ENCODE measurements around the gene KIAA1328.

Gene KIAA1328

DNA sequence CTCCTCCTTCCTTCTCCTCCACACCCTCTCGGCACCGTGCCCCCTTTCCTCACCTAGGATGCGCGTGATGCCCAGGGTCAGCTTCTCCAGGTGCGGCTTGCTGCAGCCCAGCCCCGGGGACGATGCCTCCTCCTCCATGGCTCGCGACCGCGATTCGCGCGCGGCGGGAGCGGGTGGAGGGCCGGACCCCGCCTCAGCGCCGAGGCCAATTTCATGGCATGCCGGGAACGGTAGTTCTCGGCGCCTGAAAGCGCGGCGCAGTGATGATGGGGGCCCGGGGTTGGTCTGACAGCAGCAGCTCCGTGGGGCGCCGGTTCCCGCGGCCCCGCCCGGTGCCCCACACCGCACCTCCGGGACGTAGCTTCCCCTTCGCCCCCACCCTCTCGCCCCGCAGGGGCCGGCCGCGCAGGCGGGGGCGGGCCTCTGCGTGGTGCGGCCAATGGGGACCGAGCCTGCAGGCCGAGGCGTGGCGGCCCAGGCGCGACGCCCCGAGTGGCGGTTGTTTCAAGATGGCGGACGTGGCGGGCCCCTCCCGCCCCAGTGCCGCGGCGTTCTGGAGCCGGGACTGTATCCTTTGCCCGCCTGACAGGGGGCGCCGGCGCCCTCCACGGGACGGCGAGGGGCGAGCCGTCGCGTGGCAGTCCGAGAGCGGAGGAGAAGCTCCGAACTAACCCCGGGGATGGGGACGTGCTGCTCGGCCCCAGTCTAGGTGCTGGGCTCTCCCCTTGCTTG lies at the start of gene KIAA1328, which contains the start of gene TPGS2:
KIAA1328 (plus strand) TSS at position 498 of the 732 bp plus-strand sequence; CDS start at position 510, 12 bp downstream.
TPGS2 (minus strand) TSS at position 373 of the 732 bp plus-strand sequence; CDS start at position 138, 235 bp downstream.
- H3K4me1 ChIP-seq (ENCODE audit: control insufficient read depth, insufficient read depth, low read length, unreplicated experiment), result peaks cover 29% of the 10 kb centered on the region
- H2AFZ ChIP-seq (ENCODE audit: low read length, unreplicated experiment), result peak within 1 kb of the TSS; percentile 97
- H3K27ac ChIP-seq (ENCODE audit: low read depth, low read length), result peak within 1 kb of the TSS; percentile 72
- H3K27me3 ChIP-seq (ENCODE audit: insufficient read depth, low read length), result no peaks in the 10 kb centered on the region
- peak within 1 kb of the TSS; percentile 98 for H3K4me3 ChIP-seq (ENCODE audit: low read depth, low read length)
- H3K79me2 ChIP-seq (ENCODE audit: control insufficient read depth, insufficient read depth, low read length, unreplicated experiment), result peaks cover 53% of the 10 kb centered on the region
- peaks cover 5% of the 10 kb centered on the region; the same call in 1 of the 2 replicates for H3K36me3 ChIP-seq (ENCODE audit: insufficient read depth, low read length)

- Histone ChIP-seq H3K36me3 (ENCODE audit: insufficient read depth, low read length) (no peaks in the 10 kb centered on the region), H3K27me3 (ENCODE audit: insufficient read depth, low read length) (no peaks in the 10 kb centered on the region), H2AFZ (ENCODE audit: low read length, unreplicated experiment) (no peak overlapping the region), H3K4me3 (ENCODE audit: low read depth, low read length) (no peak overlapping the region), H3K27ac (ENCODE audit: low read depth, low read length) (no peak overlapping the region), H3K4me1 (ENCODE audit: control insufficient read depth, insufficient read depth, low read length, unreplicated experiment) (no peaks in the 10 kb centered on the region), H3K79me2 (ENCODE audit: control insufficient read depth, insufficient read depth, low read length, unreplicated experiment) (no peaks in the 10 kb centered on the region)
These were observed 48.2 kb upstream of the KIAA1328 start for GRCh38 chr18:36780748-36781147.

GRCh38 chr18:36782710-36783109 lies 46.2 kb upstream of the KIAA1328 start:
- Histone ChIP-seq H2AFZ (ENCODE audit: low read length, unreplicated experiment) (no peak overlapping the region), H3K27me3 (ENCODE audit: insufficient read depth, low read length) (no peaks in the 10 kb centered on the region), H3K27ac (ENCODE audit: low read depth, low read length) (no peak overlapping the region), H3K4me1 (ENCODE audit: control insufficient read depth, insufficient read depth, low read length, unreplicated experiment) (peaks cover 11% of the 10 kb centered on the region), H3K4me3 (ENCODE audit: low read depth, low read length) (no peak overlapping the region), H3K79me2 (ENCODE audit: control insufficient read depth, insufficient read depth, low read length, unreplicated experiment) (no peaks in the 10 kb centered on the region), H3K36me3 (ENCODE audit: insufficient read depth, low read length) (no peaks in the 10 kb centered on the region)

- Histone ChIP-seq H3K27ac (ENCODE audit: low read depth, low read length) (no peak overlapping the region), H3K27me3 (ENCODE audit: insufficient read depth, low read length) (no peaks in the 10 kb centered on the region), H3K4me3 (ENCODE audit: low read depth, low read length) (no peak overlapping the region), H3K79me2 (ENCODE audit: control insufficient read depth, insufficient read depth, low read length, unreplicated experiment) (no peaks in the 10 kb centered on the region), H3K36me3 (ENCODE audit: insufficient read depth, low read length) (no peaks in the 10 kb centered on the region), H2AFZ (ENCODE audit: low read length, unreplicated experiment) (no peak overlapping the region), H3K4me1 (ENCODE audit: control insufficient read depth, insufficient read depth, low read length, unreplicated experiment) (peaks cover 11% of the 10 kb centered on the region)
These were observed 45.1 kb upstream of the KIAA1328 start for GRCh38 chr18:36783792-36784191.

DNA sequence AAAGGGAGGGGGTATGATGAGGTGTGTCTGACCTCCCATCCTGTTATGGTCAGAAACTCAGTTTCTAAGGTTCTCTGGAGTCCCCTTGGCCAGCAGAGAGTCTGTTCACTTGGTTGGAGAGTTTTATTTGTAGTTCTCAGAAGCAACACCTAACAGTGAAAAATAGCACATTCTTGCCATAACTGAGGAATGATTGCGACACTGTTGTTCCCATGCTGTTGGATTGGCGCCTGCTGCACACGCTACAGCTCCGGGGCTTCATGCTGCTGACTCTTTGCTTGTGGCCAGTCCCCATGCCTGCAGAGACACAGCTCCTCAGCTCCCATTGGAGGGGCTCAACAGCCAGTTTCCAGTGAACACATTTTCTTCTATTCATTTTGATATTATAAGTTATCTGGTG lies 42.2 kb upstream of the KIAA1328 start:
- no peak overlapping the region for H2AFZ ChIP-seq (ENCODE audit: low read length, unreplicated experiment)
- no peaks in the 10 kb centered on the region for H3K27me3 ChIP-seq (ENCODE audit: insufficient read depth, low read length)
- H3K36me3 ChIP-seq (ENCODE audit: insufficient read depth, low read length), result 0 out of 2 replicates have a peak, but pooled peaks cover 5% of the 10 kb centered on the region
- H3K4me1 ChIP-seq (ENCODE audit: control insufficient read depth, insufficient read depth, low read length, unreplicated experiment), result peaks cover 11% of the 10 kb centered on the region
- no peaks in the 10 kb centered on the region for H3K79me2 ChIP-seq (ENCODE audit: control insufficient read depth, insufficient read depth, low read length, unreplicated experiment)
- H3K27ac ChIP-seq (ENCODE audit: low read depth, low read length), result 0 out of 2 replicates have a peak overlapping the region, but pooled peaks have one; percentile 1
- no peak overlapping the region for H3K4me3 ChIP-seq (ENCODE audit: low read depth, low read length)

DNA sequence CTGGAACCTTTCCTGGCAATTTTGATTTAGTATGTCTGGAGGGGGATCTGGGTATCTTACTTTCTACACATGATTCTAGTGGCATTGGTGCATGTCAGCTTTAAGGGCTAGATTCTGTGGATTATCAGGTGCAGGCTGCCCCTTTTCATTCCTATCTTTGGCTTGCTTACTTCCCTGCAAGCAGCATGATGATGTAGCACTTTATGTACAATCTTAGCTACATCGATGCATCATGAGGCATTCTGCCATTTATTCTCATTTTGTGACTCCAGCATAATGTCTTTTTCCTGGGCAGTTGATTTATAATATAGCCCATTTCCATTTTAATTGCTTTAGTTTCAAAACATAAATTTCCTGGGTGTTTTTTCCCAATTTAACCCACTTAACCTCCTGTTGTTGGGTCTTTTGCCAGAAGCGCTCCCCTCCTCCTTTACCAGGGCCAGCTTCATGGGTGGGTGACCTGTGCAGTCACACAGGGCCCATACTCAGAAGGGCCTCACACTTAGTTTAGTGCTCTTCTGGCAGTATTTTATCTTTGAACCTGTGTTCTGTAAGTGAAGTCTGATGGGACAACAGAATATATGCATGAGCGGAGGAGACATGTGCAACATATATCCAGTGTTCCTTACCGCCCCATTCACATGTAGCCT lies 36.2 kb upstream of the KIAA1328 start:
- Histone ChIP-seq H3K4me1 (ENCODE audit: control insufficient read depth, insufficient read depth, low read length, unreplicated experiment) (no peaks in the 10 kb centered on the region), H2AFZ (ENCODE audit: low read length, unreplicated experiment) (no peak overlapping the region), H3K27ac (ENCODE audit: low read depth, low read length) (no peak overlapping the region), H3K79me2 (ENCODE audit: control insufficient read depth, insufficient read depth, low read length, unreplicated experiment) (no peaks in the 10 kb centered on the region), H3K27me3 (ENCODE audit: insufficient read depth, low read length) (no peaks in the 10 kb centered on the region), H3K36me3 (ENCODE audit: insufficient read depth, low read length) (peaks cover 13% of the 10 kb centered on the region), H3K4me3 (ENCODE audit: low read depth, low read length) (no peak overlapping the region)

- peaks cover 26% of the 10 kb centered on the region for H3K36me3 ChIP-seq (ENCODE audit: insufficient read depth, low read length)
- no peak overlapping the region for H3K27ac ChIP-seq (ENCODE audit: low read depth, low read length)
These were observed 30.0 kb upstream of the KIAA1328 start for GRCh38 chr18:36798738-36799473.

GRCh38 chr18:36805105-36805504 lies 23.8 kb upstream of the KIAA1328 start:
- Histone ChIP-seq H3K79me2 (ENCODE audit: control insufficient read depth, insufficient read depth, low read length, unreplicated experiment) (no peaks in the 10 kb centered on the region), H3K36me3 (ENCODE audit: insufficient read depth, low read length) (peaks cover 35% of the 10 kb centered on the region)

More at GRCh38 chr18:36798738-36799473, 30.0 kb upstream of the KIAA1328 start:
- no peak overlapping the region for H3K4me3 ChIP-seq (ENCODE audit: low read depth, low read length)
- H3K79me2 ChIP-seq (ENCODE audit: control insufficient read depth, insufficient read depth, low read length, unreplicated experiment), result no peaks in the 10 kb centered on the region
- no peaks in the 10 kb centered on the region for H3K4me1 ChIP-seq (ENCODE audit: control insufficient read depth, insufficient read depth, low read length, unreplicated experiment)
- no peak overlapping the region for H2AFZ ChIP-seq (ENCODE audit: low read length, unreplicated experiment)
- no peaks in the 10 kb centered on the region for H3K27me3 ChIP-seq (ENCODE audit: insufficient read depth, low read length)

DNA sequence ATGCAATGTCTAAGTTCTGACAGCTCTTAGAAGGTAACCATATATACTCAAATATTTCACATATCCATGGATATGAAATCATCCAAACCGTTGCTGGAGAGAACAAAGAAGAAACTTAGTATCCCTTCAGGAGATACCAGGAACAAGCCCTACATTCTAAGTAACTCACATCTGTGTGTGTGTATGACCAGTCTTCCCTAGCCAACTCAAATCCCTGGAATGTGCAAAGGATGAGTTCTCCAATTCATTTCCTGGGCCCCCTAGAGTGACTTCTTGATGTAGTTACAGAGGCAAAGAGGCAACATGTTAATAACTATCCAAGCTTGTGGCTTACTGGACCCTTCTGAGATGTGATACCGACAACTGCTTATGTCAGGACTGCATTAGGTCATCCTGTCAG lies 20.2 kb upstream of the KIAA1328 start:
- Histone ChIP-seq H3K36me3 (ENCODE audit: insufficient read depth, low read length) (peaks cover 21% of the 10 kb centered on the region), H3K4me3 (ENCODE audit: low read depth, low read length) (no peak overlapping the region), H3K79me2 (ENCODE audit: control insufficient read depth, insufficient read depth, low read length, unreplicated experiment) (no peaks in the 10 kb centered on the region), H2AFZ (ENCODE audit: low read length, unreplicated experiment) (no peak overlapping the region), H3K27ac (ENCODE audit: low read depth, low read length) (no peak overlapping the region), H3K27me3 (ENCODE audit: insufficient read depth, low read length) (no peaks in the 10 kb centered on the region), H3K4me1 (ENCODE audit: control insufficient read depth, insufficient read depth, low read length, unreplicated experiment) (peaks cover 9% of the 10 kb centered on the region)

More at GRCh38 chr18:36805105-36805504, 23.8 kb upstream of the KIAA1328 start:
- no peaks in the 10 kb centered on the region for H3K27me3 ChIP-seq (ENCODE audit: insufficient read depth, low read length)
- H3K4me3 ChIP-seq (ENCODE audit: low read depth, low read length), result no peak overlapping the region
- no peak overlapping the region for H3K27ac ChIP-seq (ENCODE audit: low read depth, low read length)
- H3K4me1 ChIP-seq (ENCODE audit: control insufficient read depth, insufficient read depth, low read length, unreplicated experiment), result peaks cover 9% of the 10 kb centered on the region
- H2AFZ ChIP-seq (ENCODE audit: low read length, unreplicated experiment), result no peak overlapping the region

- H3K27me3 ChIP-seq (ENCODE audit: insufficient read depth, low read length), result no peaks in the 10 kb centered on the region
- no peak overlapping the region for H3K4me3 ChIP-seq (ENCODE audit: low read depth, low read length)
- H3K27ac ChIP-seq (ENCODE audit: low read depth, low read length), result no peak overlapping the region
- H3K79me2 ChIP-seq (ENCODE audit: control insufficient read depth, insufficient read depth, low read length, unreplicated experiment), result peaks cover 3% of the 10 kb centered on the region
- peaks cover 20% of the 10 kb centered on the region for H3K36me3 ChIP-seq (ENCODE audit: insufficient read depth, low read length)
- H3K4me1 ChIP-seq (ENCODE audit: control insufficient read depth, insufficient read depth, low read length, unreplicated experiment), result peaks cover 9% of the 10 kb centered on the region
- no peak overlapping the region for H2AFZ ChIP-seq (ENCODE audit: low read length, unreplicated experiment)
These were observed 19.1 kb upstream of the KIAA1328 start for GRCh38 chr18:36809590-36810381.

All from ACC112 (cell line).